ENCODE data around the gene DPYSL5.

DNA sequence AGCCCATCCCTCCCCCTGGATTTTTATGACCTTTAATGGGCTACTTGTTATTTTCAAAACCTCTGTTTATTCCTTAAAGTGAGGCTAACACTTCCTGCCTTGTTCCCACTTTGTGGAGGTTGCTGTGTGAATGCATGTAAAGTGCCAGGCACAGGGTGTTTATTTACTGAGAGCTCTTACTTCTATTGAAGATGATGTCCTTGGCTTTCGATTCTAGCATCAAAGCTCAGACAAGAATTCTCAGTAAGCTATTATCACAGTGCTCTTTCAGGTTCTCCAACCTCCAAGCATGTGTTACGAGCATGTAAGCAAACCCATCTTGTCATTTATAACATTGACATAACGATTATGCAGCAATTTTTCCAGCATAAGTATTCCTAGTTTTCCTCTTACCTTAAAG is 44.2 kb downstream of the DPYSL5 start:
- TF ChIP-seq, protein P1, sequence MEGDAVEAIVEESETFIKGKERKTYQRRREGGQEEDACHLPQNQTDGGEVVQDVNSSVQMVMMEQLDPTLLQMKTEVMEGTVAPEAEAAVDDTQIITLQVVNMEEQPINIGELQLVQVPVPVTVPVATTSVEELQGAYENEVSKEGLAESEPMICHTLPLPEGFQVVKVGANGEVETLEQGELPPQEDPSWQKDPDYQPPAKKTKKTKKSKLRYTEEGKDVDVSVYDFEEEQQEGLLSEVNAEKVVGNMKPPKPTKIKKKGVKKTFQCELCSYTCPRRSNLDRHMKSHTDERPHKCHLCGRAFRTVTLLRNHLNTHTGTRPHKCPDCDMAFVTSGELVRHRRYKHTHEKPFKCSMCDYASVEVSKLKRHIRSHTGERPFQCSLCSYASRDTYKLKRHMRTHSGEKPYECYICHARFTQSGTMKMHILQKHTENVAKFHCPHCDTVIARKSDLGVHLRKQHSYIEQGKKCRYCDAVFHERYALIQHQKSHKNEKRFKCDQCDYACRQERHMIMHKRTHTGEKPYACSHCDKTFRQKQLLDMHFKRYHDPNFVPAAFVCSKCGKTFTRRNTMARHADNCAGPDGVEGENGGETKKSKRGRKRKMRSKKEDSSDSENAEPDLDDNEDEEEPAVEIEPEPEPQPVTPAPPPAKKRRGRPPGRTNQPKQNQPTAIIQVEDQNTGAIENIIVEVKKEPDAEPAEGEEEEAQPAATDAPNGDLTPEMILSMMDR (IDR thresholded peaks at IDR 0.05): no peak
- TF ChIP-seq POLR2A (IDR thresholded peaks at IDR 0.05) (no peak), POLR2AphosphoS5 (IDR thresholded peaks at IDR 0.05) (no peak)
